Stimulated activated effector memory CD8-positive, alpha-beta T cell treated with anti-CD3 and anti-CD28 coated beads, Interleukin-12 subunit alpha, Interleukin-12 subunit beta, amount 100 ng/mL, for 72 hours (primary cell): ENCODE results near the gene UBN1.
"Not testable (repeated sequence)": the region's sequence is repeated elsewhere in the genome, so short reads cannot be mapped to it uniquely, and the experiment has no call there.

ENCODE experiments used
- ATAC-seq: fragments of 150-1000 bp; cut with Tn5 transposase; 2 replicates; pipeline ENCODE4 v1.10.0; 2021
- DNase-seq, 2 donors: peaks; one replicate each; pipeline ENCODE4 v3.0.0; 2021 to 2022; ENCODE audit warnings: low spot score in 2 of 2
- H3K27ac Mint-ChIP-seq: one replicate; pipeline ENCODE4 v1.8.0; 2022; ENCODE audit warnings: mild to moderate bottlenecking, mixed read lengths
- H3K36me3 Mint-ChIP-seq: one replicate; pipeline ENCODE4 v1.8.0; 2022; ENCODE audit warnings: mild to moderate bottlenecking, mixed read lengths
- H3K4me1 Mint-ChIP-seq: one replicate; pipeline ENCODE4 v1.8.0; 2022; ENCODE audit warnings: mixed read lengths
- H3K4me3 Mint-ChIP-seq: one replicate; pipeline ENCODE4 v1.8.0; 2022; ENCODE audit warnings: mild to moderate bottlenecking, mixed read lengths
- H3K9me3 Mint-ChIP-seq: one replicate; pipeline ENCODE4 v1.8.0; 2022; ENCODE audit warnings: mixed read lengths

Gene UBN1

DNA sequence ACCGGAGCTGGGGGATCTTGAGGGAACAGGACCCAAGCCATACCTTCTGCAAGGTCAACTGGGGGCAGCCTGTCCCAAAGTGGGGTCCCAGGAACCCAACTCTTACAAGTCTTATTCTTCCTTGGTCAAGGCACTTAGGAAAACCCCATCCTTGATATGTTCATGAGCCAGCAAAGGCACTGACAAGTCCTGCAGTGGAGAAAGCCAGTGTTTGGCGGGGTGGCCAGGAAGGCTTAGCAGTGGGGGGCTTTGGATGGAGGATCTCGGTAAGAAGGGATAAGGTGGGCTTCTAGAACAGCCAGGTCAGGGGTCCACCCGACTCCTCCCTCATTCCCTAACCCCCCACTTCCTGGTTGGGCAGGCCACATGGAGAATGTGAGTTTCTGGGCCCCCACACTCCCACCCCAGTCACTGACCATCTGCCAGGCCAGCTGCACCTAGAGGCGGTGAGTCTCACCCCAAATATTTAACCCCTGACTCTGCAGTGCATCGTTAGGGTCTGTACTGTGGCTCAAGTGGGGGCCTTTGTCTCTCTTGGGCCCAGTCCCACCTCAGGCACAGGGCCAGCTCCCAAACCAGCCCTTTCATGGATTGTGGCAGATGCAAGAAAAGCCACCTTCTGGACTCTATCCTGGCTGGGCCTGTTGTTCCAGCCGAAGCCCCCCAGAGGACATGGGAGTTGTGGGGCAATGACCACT is 67.4 kb downstream of the UBN1 start:
- no peak for DNase-seq
- Mint-ChIP-seq H3K36me3 (no peaks in the 10 kb centered on the region), H3K9me3 (no peaks in the 10 kb centered on the region)

DNA sequence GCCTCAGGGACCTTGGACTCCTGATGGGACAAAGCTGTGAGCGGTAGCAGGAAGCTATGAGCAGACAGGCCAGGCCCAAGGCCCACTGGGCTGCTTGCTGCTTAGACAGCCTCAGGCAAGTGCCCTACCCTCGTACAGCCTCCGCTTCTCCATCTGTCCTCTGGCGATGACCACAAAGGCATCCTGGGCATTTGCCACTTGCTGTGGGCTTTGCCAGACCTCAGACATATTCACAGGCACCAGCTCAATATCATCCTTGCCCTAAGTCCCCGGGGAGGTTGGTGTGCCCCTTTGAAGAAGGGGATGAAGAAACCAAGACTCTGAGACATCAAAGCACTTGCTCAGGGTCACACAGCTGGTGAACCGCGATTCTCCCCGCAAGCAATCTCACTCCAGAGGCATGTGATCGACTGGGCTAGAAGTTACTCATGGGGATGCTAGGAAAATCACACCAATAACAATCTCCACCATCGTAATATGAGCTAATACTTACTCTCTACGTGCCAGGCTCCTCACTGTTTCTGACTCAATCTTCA is 68.0 kb downstream of the UBN1 start:
- Mint-ChIP-seq H3K4me1 (no peaks in the 10 kb centered on the region), H3K36me3 (no peaks in the 10 kb centered on the region), H3K4me3 (no peak overlapping the region), H3K27ac (no peak overlapping the region), H3K9me3 (no peaks in the 10 kb centered on the region)
- DNase-seq (no peak), ATAC-seq (no peak)

More for the DNA sequence above, 67.4 kb downstream of the UBN1 start:
- no peak for ATAC-seq
- H3K4me3 Mint-ChIP-seq = no peak overlapping the region
- H3K4me1 Mint-ChIP-seq = no peaks in the 10 kb centered on the region
- no peak overlapping the region for H3K27ac Mint-ChIP-seq

GRCh38 chr16:4917117-4917516 is 69.8 kb downstream of the UBN1 start:
- DNase-seq = no peak
- Mint-ChIP-seq H3K27ac (no peak overlapping the region), H3K36me3 (no peaks in the 10 kb centered on the region)

DNA sequence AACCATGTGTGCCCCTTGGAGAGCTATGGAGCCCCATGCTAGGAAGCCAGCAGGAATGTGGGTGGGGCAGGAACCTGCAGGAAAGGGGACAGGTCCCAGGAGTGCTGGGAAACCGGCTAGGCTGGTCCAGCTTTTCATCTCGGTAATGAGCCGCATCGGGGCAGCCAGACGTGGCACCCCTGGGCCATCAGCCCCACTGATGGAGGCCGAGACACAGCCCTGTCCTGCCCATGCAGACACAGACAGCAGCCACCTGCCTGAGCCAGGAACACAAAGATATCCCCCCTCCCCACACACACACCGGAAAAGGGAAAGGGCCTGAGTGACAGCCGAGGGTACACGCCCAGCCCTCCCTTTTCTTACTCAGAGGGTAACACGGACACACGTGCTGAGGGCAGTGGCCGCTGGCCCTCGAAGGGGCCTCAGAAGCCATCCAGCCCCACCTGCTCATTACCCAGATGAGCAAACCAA is 71.5 kb downstream of the UBN1 start:
- H3K9me3 Mint-ChIP-seq = no peaks in the 10 kb centered on the region
- ATAC-seq = no peak
- H3K4me1 Mint-ChIP-seq = no peaks in the 10 kb centered on the region
- H3K27ac Mint-ChIP-seq = no peak overlapping the region
- H3K4me3 Mint-ChIP-seq = no peak overlapping the region
- no peaks in the 10 kb centered on the region for H3K36me3 Mint-ChIP-seq
- DNase-seq = no peak

More at GRCh38 chr16:4917117-4917516, 69.8 kb downstream of the UBN1 start:
- H3K9me3 Mint-ChIP-seq = no peaks in the 10 kb centered on the region
- H3K4me1 Mint-ChIP-seq = no peaks in the 10 kb centered on the region
- no peak for ATAC-seq
- no peak overlapping the region for H3K4me3 Mint-ChIP-seq

GRCh38 chr16:4920826-4921225 is 73.5 kb downstream of the UBN1 start:
- ATAC-seq = no peak
- H3K36me3 Mint-ChIP-seq = no peaks in the 10 kb centered on the region
- no peak for DNase-seq
- no peak overlapping the region for H3K4me3 Mint-ChIP-seq
- H3K9me3 Mint-ChIP-seq = no peaks in the 10 kb centered on the region
- no peaks in the 10 kb centered on the region for H3K4me1 Mint-ChIP-seq
- no peak overlapping the region for H3K27ac Mint-ChIP-seq

- Mint-ChIP-seq H3K27ac (no peak overlapping the region), H3K4me3 (no peak overlapping the region), H3K36me3 (no peaks in the 10 kb centered on the region), H3K4me1 (no peaks in the 10 kb centered on the region), H3K9me3 (peaks cover 7% of the 10 kb centered on the region)
- ATAC-seq (no peak), DNase-seq (no peak)
Observed at GRCh38 chr16:4922721-4923342, 75.6 kb downstream of the UBN1 start.

- no peak overlapping the region for H3K27ac Mint-ChIP-seq
- no peak for DNase-seq
- no peaks in the 10 kb centered on the region for H3K4me1 Mint-ChIP-seq
- H3K9me3 Mint-ChIP-seq = peaks cover 7% of the 10 kb centered on the region
- no peak for ATAC-seq
- H3K36me3 Mint-ChIP-seq = no peaks in the 10 kb centered on the region
- H3K4me3 Mint-ChIP-seq = no peak overlapping the region
Observed at GRCh38 chr16:4923853-4924252, 76.6 kb downstream of the UBN1 start.

DNA sequence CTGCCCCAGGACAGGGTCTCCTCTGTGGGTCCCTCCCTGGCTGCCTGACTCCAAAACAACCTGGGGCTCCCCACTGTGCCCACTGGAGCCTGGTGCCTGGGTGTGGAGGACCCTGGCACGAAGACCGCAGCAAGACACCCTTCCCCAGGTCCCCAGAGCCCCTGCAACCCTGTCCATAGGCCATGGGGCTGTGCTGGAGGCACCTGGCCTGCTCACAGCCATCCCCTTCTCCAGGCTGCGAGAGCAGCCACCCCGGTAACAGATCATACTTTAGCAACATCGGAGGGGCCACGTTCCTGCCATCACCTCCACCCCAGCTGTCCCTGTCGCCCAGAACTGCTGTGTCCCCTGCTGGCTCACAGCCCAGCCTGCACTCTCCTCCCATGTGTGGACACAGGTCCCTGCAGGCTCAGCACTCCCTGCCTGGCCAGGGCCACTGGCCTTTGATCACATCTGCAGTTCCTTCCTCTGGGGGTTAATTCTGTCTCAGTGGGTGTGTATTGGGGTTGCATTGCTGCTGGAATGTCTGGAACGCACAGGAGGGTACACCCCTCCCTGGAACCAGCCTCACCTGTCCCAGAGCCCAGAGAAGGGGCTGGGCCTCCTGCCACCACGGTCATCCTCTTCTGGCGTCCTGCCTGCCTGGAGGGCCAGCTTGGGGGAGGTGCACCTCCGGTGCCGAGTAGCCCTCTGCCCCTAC is 77.5 kb downstream of the UBN1 start:
- no peak for ATAC-seq
- Mint-ChIP-seq H3K4me1 (no peaks in the 10 kb centered on the region), H3K27ac (no peak overlapping the region), H3K36me3 (no peaks in the 10 kb centered on the region), H3K4me3 (no peak overlapping the region), H3K9me3 (peaks cover 7% of the 10 kb centered on the region)
- DNase-seq = no peak

DNA sequence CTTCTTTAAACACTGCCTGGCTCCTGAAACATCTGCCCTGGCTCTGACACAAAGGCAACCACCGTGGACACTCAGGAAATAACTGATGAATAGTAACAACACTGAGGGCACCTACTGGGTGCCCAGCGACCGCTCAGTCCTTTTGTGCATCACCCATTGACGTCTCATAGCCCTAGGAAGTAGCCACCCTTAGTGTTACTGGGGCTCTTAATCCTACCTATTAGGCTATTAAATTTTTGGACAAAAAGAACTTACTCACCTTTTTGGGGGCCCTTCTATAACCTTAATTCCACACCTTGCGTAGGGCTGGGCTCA is 78.0 kb downstream of the UBN1 start:
- DNase-seq = no peak
- H3K9me3 Mint-ChIP-seq = peaks cover 7% of the 10 kb centered on the region
- ATAC-seq = no peak
- no peak overlapping the region for H3K4me3 Mint-ChIP-seq
- H3K4me1 Mint-ChIP-seq = no peaks in the 10 kb centered on the region
- no peak overlapping the region for H3K27ac Mint-ChIP-seq
- no peaks in the 10 kb centered on the region for H3K36me3 Mint-ChIP-seq

DNA sequence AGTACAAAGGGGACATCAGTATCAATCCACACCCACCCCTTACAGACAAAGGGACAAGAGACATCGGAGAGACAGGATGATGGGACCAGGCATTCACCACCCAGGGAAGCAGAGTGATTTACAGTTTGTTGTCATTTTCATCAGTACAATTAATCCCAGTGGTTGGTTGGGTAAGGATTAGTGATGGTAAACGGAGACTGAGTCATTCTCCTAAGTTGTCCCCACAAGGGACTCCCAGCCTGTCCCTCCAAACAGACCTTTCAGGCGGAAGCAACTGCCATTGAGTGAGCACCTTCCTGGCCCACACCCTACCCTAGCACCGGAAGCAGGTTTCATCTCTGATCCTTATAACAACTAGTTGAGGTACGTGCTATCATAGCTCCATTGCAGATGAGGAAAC is 78.5 kb downstream of the UBN1 start:
- no peaks in the 10 kb centered on the region for H3K4me1 Mint-ChIP-seq
- ATAC-seq = no peak
- no peak for DNase-seq
- H3K36me3 Mint-ChIP-seq = no peaks in the 10 kb centered on the region
- no peak overlapping the region for H3K4me3 Mint-ChIP-seq
- no peak overlapping the region for H3K27ac Mint-ChIP-seq
- peaks cover 7% of the 10 kb centered on the region for H3K9me3 Mint-ChIP-seq

DNA sequence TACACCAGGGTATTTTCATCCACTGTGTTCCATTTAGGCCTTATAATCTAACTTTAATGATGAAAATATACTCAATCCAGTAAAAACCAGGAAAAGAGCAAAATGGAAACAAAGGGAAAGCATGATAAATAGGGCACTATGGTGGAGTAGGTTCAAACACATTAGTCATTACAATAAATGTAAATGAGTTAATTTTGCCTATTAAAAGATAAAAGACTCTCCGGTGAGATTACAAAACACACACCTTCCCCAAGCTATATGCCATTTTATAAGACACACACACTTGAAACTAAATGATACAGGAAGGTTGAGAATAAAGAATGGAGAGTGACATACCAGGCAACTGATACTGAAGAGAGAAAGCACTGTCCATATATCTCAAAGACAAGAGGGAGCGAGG is 79.6 kb downstream of the UBN1 start:
- no peak overlapping the region for H3K27ac Mint-ChIP-seq
- H3K4me3 Mint-ChIP-seq = no peak overlapping the region
- no peak for ATAC-seq
- H3K9me3 Mint-ChIP-seq = peaks cover 7% of the 10 kb centered on the region
- H3K4me1 Mint-ChIP-seq = no peaks in the 10 kb centered on the region
- no peak for DNase-seq
- no peaks in the 10 kb centered on the region for H3K36me3 Mint-ChIP-seq

DNA sequence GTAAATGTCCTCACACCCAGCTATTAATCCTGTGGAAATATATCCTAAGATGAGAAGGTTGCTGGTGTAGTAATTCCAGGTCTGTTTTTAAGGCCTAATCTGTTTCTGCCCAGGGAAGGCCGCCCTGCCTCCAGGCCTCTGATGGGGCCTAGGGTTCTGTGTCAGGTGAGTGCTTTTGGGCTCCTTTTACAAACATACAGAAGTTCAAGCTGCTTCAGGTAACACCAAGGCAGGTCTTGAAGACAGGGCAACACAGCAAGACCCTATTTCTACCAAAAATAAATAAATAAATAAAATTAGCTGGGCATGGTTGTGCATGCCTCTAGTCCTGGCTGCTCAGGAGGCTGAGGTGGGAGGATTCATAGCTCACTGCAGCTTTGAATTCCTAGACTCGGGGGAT is 80.4 kb downstream of the UBN1 start:
- H3K27ac Mint-ChIP-seq = no peak overlapping the region
- no peaks in the 10 kb centered on the region for H3K36me3 Mint-ChIP-seq
- ATAC-seq = no peak

DNA sequence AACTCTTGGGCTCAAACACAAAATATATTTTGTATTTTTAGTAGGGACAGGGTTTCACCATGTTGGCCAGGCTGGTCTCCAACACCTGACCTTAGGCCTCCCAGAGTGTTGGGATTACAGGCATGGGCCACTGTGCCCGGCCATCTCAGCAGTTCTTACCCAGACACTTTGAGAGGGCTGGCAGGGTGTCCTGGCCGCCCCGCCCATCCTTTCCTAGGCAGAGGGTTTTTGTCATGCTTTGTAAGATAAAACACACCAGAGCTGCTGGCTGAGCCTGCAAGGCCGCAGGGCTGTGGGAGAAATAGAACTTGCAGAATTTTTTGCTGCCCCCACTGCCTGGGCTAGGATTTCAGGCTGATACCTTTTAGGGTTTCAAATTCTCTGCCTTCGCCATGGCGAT is 80.9 kb downstream of the UBN1 start:
- Mint-ChIP-seq H3K4me1 (no peaks in the 10 kb centered on the region), H3K9me3 (peaks cover 7% of the 10 kb centered on the region), H3K4me3 (no peak overlapping the region), H3K27ac (no peak overlapping the region), H3K36me3 (no peaks in the 10 kb centered on the region)
- ATAC-seq = no peak
- DNase-seq = no peak

More for the DNA sequence above, 80.4 kb downstream of the UBN1 start:
- DNase-seq = no peak
- no peak overlapping the region for H3K4me3 Mint-ChIP-seq
- H3K4me1 Mint-ChIP-seq = no peaks in the 10 kb centered on the region
- H3K9me3 Mint-ChIP-seq = peaks cover 7% of the 10 kb centered on the region

DNA sequence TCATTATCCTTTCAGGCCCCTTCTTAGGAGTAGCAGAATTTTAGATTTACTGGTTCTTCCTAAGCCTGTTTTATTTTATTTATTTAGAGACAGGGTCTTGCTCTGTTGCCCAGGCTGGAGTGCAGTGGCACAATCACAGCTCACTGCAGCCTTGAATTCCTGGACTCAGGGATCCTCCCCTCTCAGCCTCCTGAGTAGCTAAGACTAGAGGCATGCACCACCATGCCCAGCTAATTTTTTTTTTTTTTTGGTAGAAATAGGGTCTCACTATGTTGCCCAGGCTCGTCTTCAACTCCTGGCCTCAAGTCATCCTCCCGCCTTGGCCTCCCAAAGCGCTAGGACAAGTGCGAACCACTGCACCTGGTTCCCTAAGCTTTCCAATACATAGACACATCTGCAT is 82.3 kb downstream of the UBN1 start:
- H3K4me3 Mint-ChIP-seq, H3K4me1 Mint-ChIP-seq, H3K9me3 Mint-ChIP-seq, H3K27ac Mint-ChIP-seq, H3K36me3 Mint-ChIP-seq, ATAC-seq, DNase-seq: not testable (repeated sequence)

DNA sequence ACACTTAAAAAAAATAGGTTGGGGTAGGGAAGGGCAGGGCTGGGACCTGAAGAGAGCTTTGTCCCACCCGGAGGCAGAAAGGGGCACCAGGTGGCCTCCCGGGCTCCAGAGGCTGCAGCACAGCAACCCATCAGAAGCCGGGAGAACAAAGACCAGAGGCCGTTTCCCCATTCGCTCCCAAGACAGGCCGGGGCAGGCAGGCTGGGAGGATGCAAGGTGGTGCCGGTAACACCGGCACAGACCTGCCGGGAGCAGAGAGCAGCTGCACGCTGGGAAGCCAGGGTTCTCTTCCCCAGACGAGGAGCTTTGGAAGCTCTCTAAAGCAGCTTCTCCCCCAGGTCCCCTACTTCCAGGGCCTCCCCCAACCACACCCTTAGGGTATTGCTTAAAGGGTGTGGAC is 84.1 kb downstream of the UBN1 start:
- no peaks in the 10 kb centered on the region for H3K36me3 Mint-ChIP-seq
- ATAC-seq = no peak
- DNase-seq = no peak
- peaks cover under 1% of the 10 kb centered on the region for H3K4me1 Mint-ChIP-seq
- no peak overlapping the region for H3K4me3 Mint-ChIP-seq
- no peak overlapping the region for H3K27ac Mint-ChIP-seq
- peaks cover 7% of the 10 kb centered on the region for H3K9me3 Mint-ChIP-seq
